ENCODE data around the gene GCC1. TPM values are rescaled to one million over a fixed set of nuclear protein-coding genes. Genes with fewer than 3 reads are reported as not detected.

The GCC1 gene
- total RNA-seq, 2 experiments from 2014 or later, result 13.3 to 18.3 TPM

- intact Hi-C loops (cut with micrococcal nuclease; ENCODE audit: unreplicated experiment), result no loop called here
- Histone ChIP-seq H3K4me2 (ENCODE audit: low read length) (no peak overlapping the region), H4K20me1 (ENCODE audit: insufficient read depth, low read length) (no peaks in the 10 kb centered on the region), H2AFZ (ENCODE audit: low read length) (no peak overlapping the region), H3K4me1 (ENCODE audit: insufficient read depth, low read length, poor library complexity, severe bottlenecking) (no peaks in the 10 kb centered on the region), H3K27ac (ENCODE audit: low read depth, low read length, poor library complexity, severe bottlenecking) (no peak overlapping the region), H3K36me3 (ENCODE audit: insufficient read depth, low read length) (no peaks in the 10 kb centered on the region), H3K4me3 (ENCODE audit: low read depth, low read length, poor library complexity, severe bottlenecking) (no peak overlapping the region), H3K9me2 (ENCODE audit: insufficient read depth, low read length) (no peaks in the 10 kb centered on the region), H3K9me3 (ENCODE audit: low read length) (no peaks in the 10 kb centered on the region), H3K79me2 (ENCODE audit: insufficient read depth, low read depth, low read length) (no peaks in the 10 kb centered on the region)
- ChIA-PET POLR2A (interaction anchor here (0.6 kb wide), 2 partner anchors 35 to 1342 kb away, joined by 3 read pairs; partner anchors contain the start of gene GCC1), CTCF (ENCODE audit: unreplicated experiment) (no interaction called here)
- no peak for TF ChIP-seq CTCF (conservative IDR thresholded peaks at IDR 0.05; ENCODE audit: low read length)
- no peak for TF ChIP-seq EZH2phosphoT487 (IDR thresholded peaks at IDR 0.05; ENCODE audit: borderline replicate concordance, low read depth, low read length)
- DNase-seq (ENCODE audit: low spot score), result no peak
- BruUV-seq (replicated peaks), result no TSS peak
Measured at GRCh38 chr7:127620406-127621233, 35.2 kb upstream of the GCC1 start.

GRCh38 chr7:127619681-127620405, 34.4 kb upstream of the GCC1 start:
- no peaks in the 10 kb centered on the region for H4K20me1 ChIP-seq (ENCODE audit: insufficient read depth, low read length)
- ChIA-PET POLR2A (interaction anchor here (0.6 kb wide), 2 partner anchors 34 to 1343 kb away, joined by 3 read pairs; partner anchors contain the start of gene GCC1), CTCF (ENCODE audit: unreplicated experiment) (no interaction called here)
- H3K4me2 ChIP-seq (ENCODE audit: low read length), result no peak overlapping the region
- H2AFZ ChIP-seq (ENCODE audit: low read length), result no peak overlapping the region
- TF ChIP-seq CTCF (conservative IDR thresholded peaks at IDR 0.05; ENCODE audit: low read length), result no peak
- TF ChIP-seq EZH2phosphoT487 (IDR thresholded peaks at IDR 0.05; ENCODE audit: borderline replicate concordance, low read depth, low read length), result no peak
- no peaks in the 10 kb centered on the region for H3K9me3 ChIP-seq (ENCODE audit: low read length)
- H3K79me2 ChIP-seq (ENCODE audit: insufficient read depth, low read depth, low read length), result no peaks in the 10 kb centered on the region
- DNase-seq (ENCODE audit: low spot score), result no peak
- no peak overlapping the region for H3K27ac ChIP-seq (ENCODE audit: low read depth, low read length, poor library complexity, severe bottlenecking)
- no peaks in the 10 kb centered on the region for H3K4me1 ChIP-seq (ENCODE audit: insufficient read depth, low read length, poor library complexity, severe bottlenecking)
- H3K36me3 ChIP-seq (ENCODE audit: insufficient read depth, low read length), result no peaks in the 10 kb centered on the region
- H3K4me3 ChIP-seq (ENCODE audit: low read depth, low read length, poor library complexity, severe bottlenecking), result no peak overlapping the region
- no TSS peak for BruUV-seq (replicated peaks)
- intact Hi-C loops (cut with micrococcal nuclease; ENCODE audit: unreplicated experiment), result no loop called here
- no peaks in the 10 kb centered on the region for H3K9me2 ChIP-seq (ENCODE audit: insufficient read depth, low read length)

Measured in OCI-LY7 (cell line).